Measurements from ENCODE around the gene TMEM59L.

TMEM59L gene

GRCh38 chr19:18655173-18655844 lies 42.6 kb downstream of the TMEM59L start:
- no peak for FAIRE-seq
- DNase-seq (ENCODE audit: insufficient read length, low spot score): no peak
- TF ChIP-seq PAX5 (IDR thresholded peaks at IDR 0.05; ENCODE audit: insufficient read depth, low read length, severe bottlenecking) (no peak), POLR2A (IDR thresholded peaks at IDR 0.05; ENCODE audit: low read depth, low read length) (no peak), POU2F2 (IDR thresholded peaks at IDR 0.05; ENCODE audit: low read depth, low read length) (no peak), TAF1 (IDR thresholded peaks at IDR 0.05; ENCODE audit: low read depth, low read length) (no peak), POLR2AphosphoS5 (IDR thresholded peaks at IDR 0.05; ENCODE audit: low read depth, low read length) (no peak), SPI1 (IDR thresholded peaks at IDR 0.05; ENCODE audit: low read depth, low read length) (no peak)

DNA sequence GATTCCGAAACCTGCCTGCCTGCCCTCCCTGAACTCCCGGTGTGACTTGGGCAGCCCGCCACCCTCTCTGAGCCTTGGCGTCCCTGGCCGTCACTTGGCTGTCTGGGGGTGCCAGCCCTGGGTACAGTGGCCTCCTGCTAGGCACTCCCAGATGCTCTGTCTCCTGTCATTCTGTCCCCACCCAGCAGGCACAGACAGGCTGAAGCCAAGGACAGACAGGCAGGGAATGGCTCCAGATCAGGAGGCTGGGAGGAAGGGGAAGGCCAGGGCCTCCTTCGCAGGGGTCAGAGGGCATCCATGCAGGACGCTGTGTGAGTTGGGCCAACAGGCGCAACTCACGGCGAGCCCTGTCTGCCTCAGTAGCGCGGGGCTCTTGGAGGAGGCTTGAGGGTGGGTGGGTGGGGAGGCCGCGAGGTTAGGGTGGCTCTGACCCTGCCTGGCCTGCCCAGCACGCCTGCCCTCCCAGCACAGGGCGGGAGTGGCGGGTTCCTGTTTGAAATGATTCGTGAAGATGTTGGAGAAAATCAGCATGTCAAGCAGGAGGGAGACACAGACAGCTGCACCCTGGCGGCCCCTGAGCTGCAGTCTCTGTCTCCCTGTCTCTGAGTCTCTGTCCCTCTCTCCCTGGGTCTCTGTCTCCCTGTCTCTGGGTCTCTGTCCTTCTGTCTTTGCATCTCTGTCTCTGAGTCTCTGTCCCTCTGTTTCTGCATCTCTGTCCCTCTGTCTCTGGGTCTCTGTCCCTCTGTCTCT lies 43.8 kb downstream of the TMEM59L start:
- no peak for DNase-seq (ENCODE audit: insufficient read length, low spot score)
- FAIRE-seq: no peak
- TF ChIP-seq TAF1 (IDR thresholded peaks at IDR 0.05; ENCODE audit: low read depth, low read length): no peak
- no peak for TF ChIP-seq SPI1 (IDR thresholded peaks at IDR 0.05; ENCODE audit: low read depth, low read length)
- TF ChIP-seq POLR2A (IDR thresholded peaks at IDR 0.05; ENCODE audit: low read depth, low read length): no peak
- no peak for TF ChIP-seq POU2F2 (IDR thresholded peaks at IDR 0.05; ENCODE audit: low read depth, low read length)
- no peak for TF ChIP-seq PAX5 (IDR thresholded peaks at IDR 0.05; ENCODE audit: insufficient read depth, low read length, severe bottlenecking)
- no peak for TF ChIP-seq POLR2AphosphoS5 (IDR thresholded peaks at IDR 0.05; ENCODE audit: low read depth, low read length)

DNA sequence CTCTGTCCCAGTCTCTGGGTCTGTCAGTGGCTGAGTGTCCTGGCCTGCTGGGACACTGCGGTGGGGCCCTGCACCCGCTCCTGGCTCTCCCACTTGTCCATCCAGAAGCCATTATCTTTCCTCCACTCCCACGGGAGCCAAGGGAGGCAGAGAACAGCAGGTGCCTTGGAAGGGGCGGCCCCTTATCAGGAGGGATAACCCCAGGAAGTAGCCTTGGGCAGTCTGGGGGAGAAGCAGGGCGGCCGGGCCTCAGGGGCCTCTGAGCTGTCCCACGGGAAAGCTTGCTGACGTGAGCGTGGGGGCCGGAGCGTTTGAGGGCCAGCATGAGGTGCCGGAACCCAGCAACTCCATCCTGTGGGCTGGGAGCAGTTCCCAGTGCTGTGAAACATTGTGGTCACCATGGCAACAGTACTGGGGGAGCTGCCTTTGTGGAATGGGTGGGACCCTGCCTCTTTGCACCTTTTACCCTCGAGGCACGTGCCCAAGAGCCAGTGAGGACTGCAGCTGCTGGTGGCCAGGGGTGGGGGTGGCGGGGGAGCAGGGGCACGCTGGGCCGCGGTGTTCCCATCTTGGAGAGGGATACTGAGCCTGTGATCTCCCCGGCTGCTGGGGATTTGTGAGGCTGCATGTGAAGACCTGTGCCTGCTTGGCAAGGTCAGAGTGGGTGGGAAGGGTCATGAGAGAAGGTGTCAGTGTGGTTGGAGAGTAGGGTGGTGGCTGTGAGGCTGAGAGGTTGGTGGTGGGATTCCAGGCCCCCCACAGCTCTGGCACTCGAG lies 45.1 kb downstream of the TMEM59L start:
- peak; percentile 52 for FAIRE-seq
- TF ChIP-seq SPI1 (IDR thresholded peaks at IDR 0.05; ENCODE audit: low read depth, low read length): no peak
- TF ChIP-seq POLR2A (IDR thresholded peaks at IDR 0.05; ENCODE audit: low read depth, low read length): no peak
- TF ChIP-seq TAF1 (IDR thresholded peaks at IDR 0.05; ENCODE audit: low read depth, low read length): no peak
- no peak for TF ChIP-seq PAX5 (IDR thresholded peaks at IDR 0.05; ENCODE audit: insufficient read depth, low read length, severe bottlenecking)
- no peak for TF ChIP-seq POU2F2 (IDR thresholded peaks at IDR 0.05; ENCODE audit: low read depth, low read length)
- no peak for TF ChIP-seq POLR2AphosphoS5 (IDR thresholded peaks at IDR 0.05; ENCODE audit: low read depth, low read length)
- DNase-seq (ENCODE audit: insufficient read length, low spot score): no peak

DNA sequence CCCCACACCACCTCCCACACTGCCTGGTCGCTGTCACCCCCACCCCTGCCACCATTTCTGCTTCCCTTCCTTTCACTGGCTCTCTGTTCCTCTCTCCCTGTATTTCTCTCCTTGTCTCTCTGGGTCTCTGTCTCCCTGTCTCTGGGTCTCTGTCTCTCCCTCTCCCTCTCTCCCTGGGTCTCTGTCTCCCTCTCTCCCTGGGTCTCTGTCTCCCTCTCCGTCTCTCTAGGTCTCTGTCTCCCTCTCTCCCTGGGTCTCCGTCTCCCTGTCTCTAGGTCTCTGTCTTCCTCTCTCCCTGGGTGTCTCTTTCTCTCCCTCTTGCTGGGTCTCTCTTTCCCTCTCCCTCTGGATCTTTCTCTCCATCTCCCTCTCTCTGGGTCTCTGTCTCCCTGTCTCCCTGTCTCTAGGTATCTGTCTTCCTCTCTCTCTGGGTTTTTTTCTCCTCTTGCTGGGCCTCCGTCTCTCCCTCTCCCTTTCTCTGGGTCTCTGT lies 45.7 kb downstream of the TMEM59L start:
- FAIRE-seq: no peak
- no peak for TF ChIP-seq POLR2A (IDR thresholded peaks at IDR 0.05; ENCODE audit: low read depth, low read length)
- TF ChIP-seq PAX5 (IDR thresholded peaks at IDR 0.05; ENCODE audit: insufficient read depth, low read length, severe bottlenecking): no peak
- TF ChIP-seq POU2F2 (IDR thresholded peaks at IDR 0.05; ENCODE audit: low read depth, low read length): no peak
- no peak for TF ChIP-seq SPI1 (IDR thresholded peaks at IDR 0.05; ENCODE audit: low read depth, low read length)
- no peak for TF ChIP-seq POLR2AphosphoS5 (IDR thresholded peaks at IDR 0.05; ENCODE audit: low read depth, low read length)
- no peak for TF ChIP-seq TAF1 (IDR thresholded peaks at IDR 0.05; ENCODE audit: low read depth, low read length)
- no peak for DNase-seq (ENCODE audit: insufficient read length, low spot score)

DNA sequence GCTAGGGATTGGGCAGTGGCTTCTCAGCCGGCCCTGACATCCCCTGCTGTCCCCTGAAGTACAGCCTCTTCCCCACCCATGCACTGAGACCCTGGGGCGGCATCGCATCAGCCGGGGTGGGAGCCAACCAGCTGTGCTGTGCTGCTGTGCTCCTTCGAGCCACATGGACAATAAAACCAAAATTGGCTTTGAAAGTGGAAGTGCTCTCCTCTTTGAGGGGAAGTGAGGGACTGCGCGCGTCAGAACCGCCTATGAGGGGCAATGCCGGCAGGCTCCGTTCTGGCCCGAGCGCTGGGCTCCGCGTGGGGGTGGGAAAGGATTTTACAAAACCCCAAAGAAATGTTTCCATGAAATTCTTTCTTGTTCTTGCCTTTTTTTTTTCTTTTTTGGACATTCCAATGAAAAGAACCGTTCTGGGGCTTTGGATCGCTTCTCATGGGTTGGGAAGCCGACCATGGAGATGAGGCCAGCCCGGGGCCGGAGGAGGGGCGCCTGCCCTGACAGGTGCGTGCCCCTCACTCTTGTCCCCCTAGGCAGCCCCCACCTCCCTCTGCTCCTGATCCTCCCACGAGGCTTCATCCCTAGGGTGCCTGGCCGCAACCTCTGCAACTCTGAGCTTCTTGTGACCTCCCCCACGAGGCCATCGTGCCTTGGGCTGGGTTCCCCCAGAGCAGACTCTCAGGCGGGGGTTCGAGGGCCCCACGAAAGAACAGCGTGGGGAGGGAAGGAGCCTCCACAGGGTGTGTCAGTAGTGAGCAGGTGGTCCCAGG lies 46.8 kb downstream of the TMEM59L start:
- TF ChIP-seq SPI1 (IDR thresholded peaks at IDR 0.05; ENCODE audit: low read depth, low read length): peak; percentile 77
- no peak for TF ChIP-seq POLR2A (IDR thresholded peaks at IDR 0.05; ENCODE audit: low read depth, low read length)
- peak; percentile 82 for FAIRE-seq
- DNase-seq (ENCODE audit: insufficient read length, low spot score): peak; percentile 77

GRCh38 chr19:18660051-18660910 lies 47.6 kb downstream of the TMEM59L start:
- FAIRE-seq (no peak), DNase-seq (ENCODE audit: insufficient read length, low spot score) (no peak)
- TF ChIP-seq POLR2AphosphoS5 (IDR thresholded peaks at IDR 0.05; ENCODE audit: low read depth, low read length): no peak
- TF ChIP-seq TAF1 (IDR thresholded peaks at IDR 0.05; ENCODE audit: low read depth, low read length): no peak
- TF ChIP-seq SPI1 (IDR thresholded peaks at IDR 0.05; ENCODE audit: low read depth, low read length): no peak
- TF ChIP-seq POLR2A (IDR thresholded peaks at IDR 0.05; ENCODE audit: low read depth, low read length): no peak
- TF ChIP-seq PAX5 (IDR thresholded peaks at IDR 0.05; ENCODE audit: insufficient read depth, low read length, severe bottlenecking): no peak
- TF ChIP-seq POU2F2 (IDR thresholded peaks at IDR 0.05; ENCODE audit: low read depth, low read length): no peak

DNA sequence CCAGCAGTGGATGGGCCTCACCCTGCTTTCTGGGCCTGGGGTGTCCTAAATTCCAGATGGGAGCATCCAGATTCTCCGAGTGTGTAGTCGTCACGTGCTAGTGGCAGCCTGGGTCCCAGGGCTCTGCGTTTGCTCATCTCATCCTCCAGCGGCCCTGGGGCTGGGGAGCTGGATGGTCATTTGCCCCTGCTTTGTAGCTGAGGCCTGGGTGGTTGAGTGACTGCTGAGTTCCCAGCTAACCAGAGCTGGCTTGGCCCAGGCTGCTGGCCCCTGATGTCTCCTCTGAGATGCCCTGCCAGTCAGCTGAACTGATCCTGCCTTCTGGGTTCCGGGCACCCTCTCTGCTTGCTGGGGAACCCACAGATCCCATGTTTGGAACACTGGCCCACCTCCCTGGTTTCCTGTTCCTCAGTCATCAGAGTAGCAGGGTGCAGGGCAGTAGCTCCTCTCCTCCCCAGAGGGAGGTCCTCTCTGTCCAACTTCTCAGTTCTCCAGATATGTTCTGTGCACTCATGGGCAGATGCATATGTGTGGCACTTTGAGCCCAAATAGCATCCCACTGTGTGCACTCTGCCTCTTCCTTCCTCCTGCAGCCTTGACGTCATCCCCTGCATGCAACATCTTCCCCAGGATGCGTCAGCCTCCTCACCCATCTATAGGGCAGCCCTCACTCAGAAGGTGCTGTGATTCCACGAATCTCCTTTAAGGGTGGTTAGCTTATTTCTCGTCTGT lies 48.4 kb downstream of the TMEM59L start:
- FAIRE-seq: no peak
- no peak for TF ChIP-seq SPI1 (IDR thresholded peaks at IDR 0.05; ENCODE audit: low read depth, low read length)
- TF ChIP-seq PAX5 (IDR thresholded peaks at IDR 0.05; ENCODE audit: insufficient read depth, low read length, severe bottlenecking): no peak
- no peak for TF ChIP-seq TAF1 (IDR thresholded peaks at IDR 0.05; ENCODE audit: low read depth, low read length)
- TF ChIP-seq POU2F2 (IDR thresholded peaks at IDR 0.05; ENCODE audit: low read depth, low read length): no peak
- no peak for TF ChIP-seq POLR2A (IDR thresholded peaks at IDR 0.05; ENCODE audit: low read depth, low read length)
- TF ChIP-seq POLR2AphosphoS5 (IDR thresholded peaks at IDR 0.05; ENCODE audit: low read depth, low read length): no peak
- DNase-seq (ENCODE audit: insufficient read length, low spot score): no peak

All from GM12891 (cell line).